SJSA1 (cell line): Measurements from ENCODE around the gene PBX2. TPM values are rescaled to one million over a fixed set of nuclear protein-coding genes. Genes with fewer than 3 reads are reported as not detected.
A peak's percentile ranks its signal among the peaks of the same experiment; 100 is the strongest.

Experiments used
- DNase-seq, 2 experiments: peaks; one replicate each; pipeline ENCODE4 v3.0.0-alpha.2; 2015 to 2020; ENCODE audit warnings: low spot score in 2 of 2, low read depth in 1 of 2
- H3K27ac ChIP-seq: fragments of 250-450 bp; sonication (Bioruptor Pico); 2 replicates; pipeline ENCODE4 v1.5.1; 2020; ENCODE audit warnings: mild to moderate bottlenecking, moderate library complexity
- H3K27me3 ChIP-seq: fragments of 250-450 bp; sonication (Bioruptor Pico); replicated peaks from 2 replicates; pipeline ENCODE4 v1.5.1; 2020; ENCODE audit warnings: mild to moderate bottlenecking, moderate library complexity
- H3K36me3 ChIP-seq: fragments of 250-450 bp; sonication (Bioruptor Pico); 2 replicates; pipeline ENCODE4 v1.5.1; 2020; ENCODE audit warnings: mild to moderate bottlenecking
- H3K4me1 ChIP-seq: fragments of 250-450 bp; sonication (Bioruptor Pico); replicated peaks from 2 replicates; pipeline ENCODE4 v1.6.1; 2021; ENCODE audit warnings: mild to moderate bottlenecking
- H3K4me3 ChIP-seq: fragments of 250-450 bp; sonication (Bioruptor Pico); 2 replicates; pipeline ENCODE4 v1.5.1; 2020; ENCODE audit warnings: mild to moderate bottlenecking
- H3K9me3 ChIP-seq: fragments of 250-450 bp; sonication (Bioruptor Pico); replicated peaks from 2 replicates; pipeline ENCODE4 v1.5.1; 2020; ENCODE audit warnings: mild to moderate bottlenecking
- total RNA-seq: library from RNA; depleted of rRNA; stranded (reverse); fragments of >200 nt; shearing (Covaris generic); gene quantifications from 2 replicates; pipeline ENCODE4 v1.2.3, GENCODE V29; 2014

Gene PBX2
- total RNA-seq, 1 experiment from 2014 or later: 13.2 TPM

GRCh38 chr6:32167154-32167760 lies 22.7 kb downstream of the PBX2 start:
- H3K27me3 ChIP-seq: no peaks in the 10 kb centered on the region
- H3K36me3 ChIP-seq: peaks cover 53% of the 10 kb centered on the region
- H3K4me1 ChIP-seq: peaks cover 23% of the 10 kb centered on the region
- no peak overlapping the region for H3K4me3 ChIP-seq
- H3K27ac ChIP-seq: no peak overlapping the region
- no peak for DNase-seq
- no peaks in the 10 kb centered on the region for H3K9me3 ChIP-seq

GRCh38 chr6:32166411-32167061 lies 23.5 kb downstream of the PBX2 start:
- Histone ChIP-seq H3K27me3 (no peaks in the 10 kb centered on the region), H3K36me3 (peaks cover 53% of the 10 kb centered on the region), H3K4me1 (peaks cover 23% of the 10 kb centered on the region), H3K27ac (no peak overlapping the region), H3K4me3 (no peak overlapping the region), H3K9me3 (no peaks in the 10 kb centered on the region)
- no peak for DNase-seq

GRCh38 chr6:32164295-32164694 lies 25.7 kb downstream of the PBX2 start, which contains the start of gene EGFL8:
Gene EGFL8, plus strand, starts transcription at chr6:32164595. Its CDS starts 1,571 bp downstream, at chr6:32166166.
- no peak within 1 kb of the TSS for H3K27ac ChIP-seq
- peaks cover 10% of the 10 kb centered on the region for H3K4me1 ChIP-seq
- DNase-seq: no peak
- H3K4me3 ChIP-seq: no peak within 1 kb of the TSS
- peaks cover 32% of the 10 kb centered on the region for H3K36me3 ChIP-seq
- no peaks in the 10 kb centered on the region for H3K27me3 ChIP-seq
- H3K9me3 ChIP-seq: no peaks in the 10 kb centered on the region

- Histone ChIP-seq H3K36me3 (peaks cover 26% of the 10 kb centered on the region), H3K4me3 (no peak overlapping the region), H3K4me1 (peaks cover 4% of the 10 kb centered on the region), H3K27ac (no peak overlapping the region), H3K27me3 (no peaks in the 10 kb centered on the region), H3K9me3 (no peaks in the 10 kb centered on the region)
- DNase-seq: no peak
Measured at GRCh38 chr6:32163559-32164258, 26.3 kb downstream of the PBX2 start.

- H3K4me3 ChIP-seq: no peak overlapping the region
- no peaks in the 10 kb centered on the region for H3K27me3 ChIP-seq
- no peak overlapping the region for H3K27ac ChIP-seq
- peaks cover 21% of the 10 kb centered on the region for H3K36me3 ChIP-seq
- peaks cover 15% of the 10 kb centered on the region for H3K4me1 ChIP-seq
- DNase-seq: no peak
- no peaks in the 10 kb centered on the region for H3K9me3 ChIP-seq
Measured at GRCh38 chr6:32158052-32158451, 31.9 kb downstream of the PBX2 start.

GRCh38 chr6:32156891-32157290 lies 33.1 kb downstream of the PBX2 start:
- no peak for DNase-seq
- Histone ChIP-seq H3K27me3 (no peaks in the 10 kb centered on the region), H3K27ac (no peak overlapping the region), H3K4me3 (no peak overlapping the region), H3K4me1 (peaks cover 18% of the 10 kb centered on the region), H3K36me3 (peaks cover 21% of the 10 kb centered on the region), H3K9me3 (no peaks in the 10 kb centered on the region)

GRCh38 chr6:32154514-32155161 lies 35.4 kb downstream of the PBX2 start:
- H3K27ac ChIP-seq: peak overlapping the region; percentile 68
- H3K4me3 ChIP-seq: peak overlapping the region; percentile 56
- no peaks in the 10 kb centered on the region for H3K27me3 ChIP-seq
- peaks cover 21% of the 10 kb centered on the region for H3K36me3 ChIP-seq
- no peaks in the 10 kb centered on the region for H3K9me3 ChIP-seq
- peak in 1 of 2 experiments; percentile 73 for DNase-seq
- H3K4me1 ChIP-seq: peaks cover 18% of the 10 kb centered on the region

GRCh38 chr6:32153564-32154513 lies 36.2 kb downstream of the PBX2 start, which contains the start of gene PPT2:
Gene PPT2, plus strand, starts transcription at chr6:32154141. Its CDS starts 454 bp downstream, at chr6:32154595.
- no peaks in the 10 kb centered on the region for H3K27me3 ChIP-seq
- peak; percentile 87 to 90 for DNase-seq
- H3K36me3 ChIP-seq: peaks cover 21% of the 10 kb centered on the region
- no peaks in the 10 kb centered on the region for H3K9me3 ChIP-seq
- H3K27ac ChIP-seq: peak within 1 kb of the TSS; percentile 68
- peaks cover 18% of the 10 kb centered on the region for H3K4me1 ChIP-seq
- H3K4me3 ChIP-seq: peak within 1 kb of the TSS; percentile 56

GRCh38 chr6:32152769-32153563 lies 37.0 kb downstream of the PBX2 start:
- Histone ChIP-seq H3K27ac (peak overlapping the region; percentile 68; the same call in 1 of the 2 replicates), H3K27me3 (no peaks in the 10 kb centered on the region), H3K9me3 (no peaks in the 10 kb centered on the region), H3K4me3 (peak overlapping the region; percentile 56), H3K4me1 (peaks cover 18% of the 10 kb centered on the region), H3K36me3 (peaks cover 16% of the 10 kb centered on the region)
- DNase-seq: no peak

- Histone ChIP-seq H3K9me3 (no peaks in the 10 kb centered on the region), H3K27me3 (no peaks in the 10 kb centered on the region), H3K27ac (no peak within 1 kb of the TSS), H3K36me3 (peaks cover 9% of the 10 kb centered on the region), H3K4me1 (peaks cover 18% of the 10 kb centered on the region), H3K4me3 (no peak within 1 kb of the TSS)
- no peak for DNase-seq
Measured at GRCh38 chr6:32151863-32152768, 37.9 kb downstream of the PBX2 start, which contains the start of gene PRRT1. Gene PRRT1, minus strand, starts transcription at chr6:32151939. Its CDS starts 112 bp downstream, at chr6:32151827.

GRCh38 chr6:32151181-32151862 lies 38.7 kb downstream of the PBX2 start:
- Histone ChIP-seq H3K9me3 (no peaks in the 10 kb centered on the region), H3K4me3 (no peak overlapping the region)
- DNase-seq: no peak

More at GRCh38 chr6:32151181-32151862, 38.7 kb downstream of the PBX2 start:
- Histone ChIP-seq H3K36me3 (peaks cover 2% of the 10 kb centered on the region), H3K27ac (no peak overlapping the region), H3K27me3 (peaks cover 5% of the 10 kb centered on the region; the same call in 1 of the 2 replicates), H3K4me1 (peaks cover 18% of the 10 kb centered on the region)
